Activated CD4-positive, alpha-beta memory T cell treated with anti-CD3 and anti-CD28 coated beads for 36 hours (primary cell): ENCODE data around the gene SDK1. TPM values are rescaled to one million over a fixed set of nuclear protein-coding genes. Genes with fewer than 3 reads are reported as not detected.

Source experiments
- CTCF ChIA-PET: fragments of 350-600 bp; sonication (Branson Sonifier 250); formaldehyde crosslinking; loops from one replicate; lab custom pipeline; 2021; ENCODE audit warnings: antibody characterized with exemption, inconsistent platforms; lab: Charles Lee
- POLR2A ChIA-PET: fragments of 350-600 bp; sonication (Branson Sonifier 250); formaldehyde crosslinking; loops from one replicate; lab custom pipeline; 2021; ENCODE audit warnings: antibody characterized with exemption; lab: Charles Lee
- DNase-seq: peaks from one replicate; pipeline ENCODE4 v3.0.0-alpha.2; 2020
- H3K27ac Mint-ChIP-seq: one replicate; pipeline ENCODE4 v1.8.0; 2021; ENCODE audit warnings: mixed read lengths
- H3K27me3 Mint-ChIP-seq: one replicate; pipeline ENCODE4 v1.8.0; 2021; ENCODE audit warnings: mixed read lengths
- H3K36me3 Mint-ChIP-seq: one replicate; pipeline ENCODE4 v1.8.0; 2021; ENCODE audit warnings: mixed read lengths
- H3K4me1 Mint-ChIP-seq: one replicate; pipeline ENCODE4 v1.8.0; 2021; ENCODE audit warnings: low read depth, mixed read lengths
- H3K4me3 Mint-ChIP-seq: one replicate; pipeline ENCODE4 v1.8.0; 2021; ENCODE audit warnings: mild to moderate bottlenecking, mixed read lengths
- H3K9me3 Mint-ChIP-seq: one replicate; pipeline ENCODE4 v1.8.0; 2021; ENCODE audit warnings: mixed read lengths
- intact Hi-C: fragments of 100-400 bp; cut with micrococcal nuclease; formaldehyde crosslinking; loops from one replicate; pipeline ENCODE4 v1.15.1; 2023
- total RNA-seq, 2 experiments: library from RNA; stranded (reverse); gene quantifications; one replicate each; pipeline ENCODE4 v1.2.3, GENCODE V29; 2021

Gene SDK1
- total RNA-seq, 2 experiments from 2014 or later, result 0.14 to 0.24 TPM

DNA sequence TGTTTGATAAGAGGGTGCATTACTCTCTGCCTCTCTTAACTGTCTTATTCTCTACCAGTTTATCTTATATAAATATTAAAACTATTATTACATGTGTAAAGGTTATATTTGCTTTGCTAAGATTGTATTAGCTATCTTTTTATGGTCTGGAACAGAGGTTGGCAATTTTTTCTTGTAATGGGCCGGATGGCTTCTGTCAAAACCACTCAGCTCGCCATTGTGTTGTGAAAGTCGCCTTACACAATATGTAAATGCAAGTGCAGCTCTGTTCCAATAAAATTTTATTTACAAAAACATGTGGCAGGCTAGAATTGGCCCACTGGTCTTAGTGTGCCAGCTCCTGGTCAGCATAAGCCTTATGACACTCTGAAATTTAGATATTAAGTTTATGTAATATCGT lies 185.8 kb downstream of the SDK1 start:
- intact Hi-C loops, result no loop called here
- POLR2A ChIA-PET, result no interaction called here

DNA sequence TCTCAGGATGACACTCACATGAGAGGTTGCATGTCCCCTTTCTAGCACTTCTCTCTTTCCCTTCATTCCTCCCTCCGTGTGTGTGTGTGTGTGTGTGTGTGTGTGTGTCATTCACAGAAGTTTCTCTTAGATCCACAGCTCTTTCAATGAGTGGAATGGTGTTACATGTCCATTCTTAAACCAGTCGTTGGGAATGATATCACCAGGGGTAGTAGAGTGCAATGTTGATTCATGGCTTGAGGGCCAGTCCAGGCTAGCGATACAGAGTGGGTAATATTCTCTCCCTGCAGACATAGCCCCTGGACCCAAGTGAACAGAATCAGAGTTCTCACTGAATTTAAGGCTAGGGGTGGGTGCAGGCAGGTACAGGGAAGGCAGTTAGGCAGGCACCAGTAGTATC lies 187.8 kb downstream of the SDK1 start:
- ChIA-PET POLR2A (no interaction called here), CTCF (no interaction called here)
- Mint-ChIP-seq H3K27me3 (no peaks in the 10 kb centered on the region), H3K27ac (no peak overlapping the region), H3K4me3 (no peak overlapping the region), H3K9me3 (no peaks in the 10 kb centered on the region), H3K36me3 (no peaks in the 10 kb centered on the region), H3K4me1 (peaks cover 7% of the 10 kb centered on the region)
- no peak for DNase-seq
- intact Hi-C loops, result no loop called here

More for the DNA sequence above, 185.8 kb downstream of the SDK1 start:
- H3K4me3 Mint-ChIP-seq, result no peak overlapping the region
- no peaks in the 10 kb centered on the region for H3K27me3 Mint-ChIP-seq
- no peaks in the 10 kb centered on the region for H3K36me3 Mint-ChIP-seq
- no peak overlapping the region for H3K27ac Mint-ChIP-seq
- H3K9me3 Mint-ChIP-seq, result no peaks in the 10 kb centered on the region
- H3K4me1 Mint-ChIP-seq, result no peaks in the 10 kb centered on the region
- CTCF ChIA-PET, result no interaction called here
- no peak for DNase-seq

- no peaks in the 10 kb centered on the region for H3K9me3 Mint-ChIP-seq
- no peak for DNase-seq
- no peaks in the 10 kb centered on the region for H3K27me3 Mint-ChIP-seq
- peaks cover 16% of the 10 kb centered on the region for H3K4me1 Mint-ChIP-seq
- no peaks in the 10 kb centered on the region for H3K36me3 Mint-ChIP-seq
- H3K4me3 Mint-ChIP-seq, result no peak overlapping the region
- ChIA-PET CTCF (no interaction called here), POLR2A (interaction anchor here (0.7 kb wide), 1 partner anchor 31 kb away, joined by 3 read pairs; no protein-coding TSS in a partner anchor)
- intact Hi-C loops, result no loop called here
- H3K27ac Mint-ChIP-seq, result no peak overlapping the region
These were observed 192.4 kb downstream of the SDK1 start for GRCh38 chr7:3493499-3493898.

- POLR2A ChIA-PET, result no interaction called here
- Mint-ChIP-seq H3K4me1 (peaks cover 16% of the 10 kb centered on the region), H3K4me3 (no peak overlapping the region), H3K9me3 (peaks cover 7% of the 10 kb centered on the region), H3K27ac (peak overlapping the region; percentile 21), H3K27me3 (no peaks in the 10 kb centered on the region), H3K36me3 (peaks cover under 1% of the 10 kb centered on the region)
- CTCF ChIA-PET, result no interaction called here
- DNase-seq, result peak; percentile 16
- intact Hi-C loops, result no loop called here
These were observed 193.9 kb downstream of the SDK1 start for GRCh38 chr7:3494947-3495346.

DNA sequence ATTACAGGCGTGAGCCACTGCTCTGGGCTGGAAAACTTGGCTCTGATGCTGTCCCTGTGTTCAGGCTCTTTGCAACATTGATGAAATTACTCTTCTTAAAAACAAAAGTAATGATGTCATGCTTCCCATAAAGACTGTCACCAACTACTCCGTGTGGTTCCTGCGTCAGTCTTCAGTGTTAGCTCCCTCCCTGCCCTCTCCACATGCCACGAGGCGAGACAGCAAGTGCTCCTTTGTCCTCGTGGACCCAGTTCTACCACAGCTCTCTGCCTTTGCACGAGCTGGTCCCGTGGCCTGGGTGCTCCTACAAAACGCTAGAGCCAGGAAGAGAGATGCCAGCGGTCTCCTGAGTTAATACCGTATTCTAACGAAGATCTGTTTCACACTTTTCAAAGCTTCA lies 194.5 kb downstream of the SDK1 start:
- H3K36me3 Mint-ChIP-seq, result peaks cover 4% of the 10 kb centered on the region
- H3K27me3 Mint-ChIP-seq, result no peaks in the 10 kb centered on the region
- H3K27ac Mint-ChIP-seq, result no peak overlapping the region
- peaks cover 12% of the 10 kb centered on the region for H3K9me3 Mint-ChIP-seq
- peaks cover 16% of the 10 kb centered on the region for H3K4me1 Mint-ChIP-seq
- CTCF ChIA-PET, result no interaction called here
- intact Hi-C loops, result no loop called here
- no peak overlapping the region for H3K4me3 Mint-ChIP-seq
- POLR2A ChIA-PET, result no interaction called here
- no peak for DNase-seq

- H3K27ac Mint-ChIP-seq, result no peak overlapping the region
- H3K4me1 Mint-ChIP-seq, result peaks cover 16% of the 10 kb centered on the region
- intact Hi-C loops, result no loop called here
- peaks cover 6% of the 10 kb centered on the region for H3K36me3 Mint-ChIP-seq
- peaks cover 16% of the 10 kb centered on the region for H3K9me3 Mint-ChIP-seq
- ChIA-PET CTCF (no interaction called here), POLR2A (no interaction called here)
- DNase-seq, result no peak
- H3K27me3 Mint-ChIP-seq, result no peaks in the 10 kb centered on the region
- H3K4me3 Mint-ChIP-seq, result no peak overlapping the region
These were observed 194.9 kb downstream of the SDK1 start for GRCh38 chr7:3495954-3496353.

GRCh38 chr7:3497796-3498195 lies 196.7 kb downstream of the SDK1 start:
- H3K27me3 Mint-ChIP-seq, result no peaks in the 10 kb centered on the region
- H3K36me3 Mint-ChIP-seq, result peaks cover 6% of the 10 kb centered on the region
- CTCF ChIA-PET, result no interaction called here
- no peak for DNase-seq
- intact Hi-C loops, result no loop called here
- H3K4me1 Mint-ChIP-seq, result peaks cover 16% of the 10 kb centered on the region
- POLR2A ChIA-PET, result no interaction called here
- peaks cover 22% of the 10 kb centered on the region for H3K9me3 Mint-ChIP-seq
- H3K4me3 Mint-ChIP-seq, result no peak overlapping the region
- no peak overlapping the region for H3K27ac Mint-ChIP-seq

- no peak for DNase-seq
- POLR2A ChIA-PET, result no interaction called here
- CTCF ChIA-PET, result no interaction called here
- intact Hi-C loops, result no loop called here
- Mint-ChIP-seq H3K27me3 (no peaks in the 10 kb centered on the region), H3K27ac (no peak overlapping the region), H3K4me1 (no peaks in the 10 kb centered on the region), H3K4me3 (no peak overlapping the region), H3K9me3 (peaks cover 29% of the 10 kb centered on the region), H3K36me3 (peaks cover 6% of the 10 kb centered on the region)
These were observed 200.6 kb downstream of the SDK1 start for GRCh38 chr7:3501671-3502070.

DNA sequence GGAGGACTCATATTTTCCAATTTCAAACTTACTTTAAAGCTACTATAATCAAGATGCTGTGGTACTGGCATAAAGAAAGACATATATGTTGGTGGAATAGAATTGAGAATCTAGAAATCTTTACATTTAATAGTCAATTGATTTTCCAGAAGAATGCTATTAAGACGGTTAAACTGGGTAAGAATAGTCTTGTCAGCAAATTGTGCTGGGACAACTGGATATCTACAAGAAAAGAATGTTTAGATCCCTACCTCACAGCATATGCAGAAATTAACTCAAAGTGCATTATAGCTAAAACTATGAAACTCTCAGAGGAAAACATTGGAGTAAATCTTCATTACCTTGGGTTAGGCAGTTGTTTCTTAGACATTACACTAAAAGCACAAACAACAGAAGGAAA lies 203.3 kb downstream of the SDK1 start:
- no peak for DNase-seq
- Mint-ChIP-seq H3K36me3 (peaks cover 7% of the 10 kb centered on the region), H3K27me3 (no peaks in the 10 kb centered on the region), H3K9me3 (peaks cover 41% of the 10 kb centered on the region), H3K27ac (no peak overlapping the region), H3K4me3 (no peak overlapping the region), H3K4me1 (no peaks in the 10 kb centered on the region)
- ChIA-PET POLR2A (no interaction called here), CTCF (no interaction called here)
- intact Hi-C loops, result no loop called here

DNA sequence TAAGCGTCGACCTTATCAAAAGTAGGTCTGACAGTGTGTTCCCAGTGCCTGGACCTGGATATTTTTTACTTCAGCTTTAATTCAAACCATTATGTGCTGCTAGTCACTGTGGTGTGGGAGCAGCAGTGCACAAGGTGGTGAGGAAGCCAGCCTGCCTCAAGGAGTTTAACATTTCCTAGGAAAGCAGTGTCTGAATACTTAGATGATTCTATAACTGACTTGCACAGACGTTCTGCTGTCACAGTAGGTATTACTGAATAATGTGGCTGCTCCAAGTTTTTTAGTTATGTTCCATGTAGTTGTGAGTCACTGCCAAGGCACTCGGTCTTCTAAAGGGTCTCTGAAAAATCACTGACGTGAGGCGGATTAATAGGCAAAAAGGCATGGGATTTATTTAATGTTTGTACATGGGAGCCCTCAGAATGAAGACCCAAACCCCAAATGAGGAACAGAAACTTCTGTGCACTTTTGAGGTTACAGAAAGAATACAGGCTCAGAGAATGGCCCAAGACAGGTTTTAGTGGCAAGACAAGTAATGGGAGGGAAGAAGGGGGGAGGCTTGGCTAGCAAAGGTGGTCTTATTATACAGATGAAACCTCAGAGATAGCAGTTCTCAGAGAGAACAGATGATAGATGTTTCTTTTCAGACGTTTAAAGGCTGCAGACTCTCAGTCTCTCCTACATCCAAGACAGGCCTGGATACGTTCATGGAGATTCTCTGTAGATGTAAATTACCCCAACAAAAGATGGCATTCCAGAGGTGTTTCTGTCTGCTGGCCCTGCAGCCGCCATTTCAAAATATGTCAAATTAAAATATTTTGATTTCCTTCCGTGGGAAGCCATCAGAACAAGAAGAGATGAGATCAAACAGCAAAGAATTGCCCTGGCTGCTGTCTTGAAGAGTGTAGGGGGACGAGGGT lies 209.3 kb downstream of the SDK1 start:
- CTCF ChIA-PET, result no interaction called here
- no peak for DNase-seq
- Mint-ChIP-seq H3K27me3 (peaks cover 8% of the 10 kb centered on the region), H3K36me3 (peaks cover 1% of the 10 kb centered on the region), H3K4me3 (no peak overlapping the region), H3K4me1 (no peaks in the 10 kb centered on the region), H3K9me3 (peaks cover 20% of the 10 kb centered on the region), H3K27ac (no peak overlapping the region)
- POLR2A ChIA-PET, result no interaction called here
- intact Hi-C loops, result no loop called here

DNA sequence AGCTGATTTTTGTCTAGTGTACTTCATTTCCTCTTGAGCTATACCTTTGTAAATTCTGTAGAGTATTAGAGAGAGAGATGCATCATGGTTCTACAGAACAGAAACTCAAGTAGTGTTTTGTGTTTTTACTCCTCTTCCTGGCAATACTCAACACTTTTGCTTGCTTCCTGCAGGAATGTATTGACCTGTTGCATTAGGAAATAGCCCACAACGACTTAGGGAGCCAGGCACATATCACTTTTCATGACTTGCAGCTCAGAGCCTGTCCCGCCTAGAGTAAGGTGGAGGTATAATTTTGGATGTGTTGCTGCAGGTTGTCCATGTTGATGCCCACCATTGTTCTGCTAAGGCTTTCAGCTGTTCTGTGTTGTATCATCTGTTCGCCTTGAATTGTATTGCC lies 216.3 kb downstream of the SDK1 start:
- Mint-ChIP-seq H3K36me3 (no peaks in the 10 kb centered on the region), H3K27me3 (peaks cover 4% of the 10 kb centered on the region), H3K4me3 (no peak overlapping the region), H3K27ac (no peak overlapping the region), H3K4me1 (no peaks in the 10 kb centered on the region), H3K9me3 (no peaks in the 10 kb centered on the region)
- no peak for DNase-seq
- CTCF ChIA-PET, result no interaction called here
- POLR2A ChIA-PET, result no interaction called here
- intact Hi-C loops, result no loop called here

DNA sequence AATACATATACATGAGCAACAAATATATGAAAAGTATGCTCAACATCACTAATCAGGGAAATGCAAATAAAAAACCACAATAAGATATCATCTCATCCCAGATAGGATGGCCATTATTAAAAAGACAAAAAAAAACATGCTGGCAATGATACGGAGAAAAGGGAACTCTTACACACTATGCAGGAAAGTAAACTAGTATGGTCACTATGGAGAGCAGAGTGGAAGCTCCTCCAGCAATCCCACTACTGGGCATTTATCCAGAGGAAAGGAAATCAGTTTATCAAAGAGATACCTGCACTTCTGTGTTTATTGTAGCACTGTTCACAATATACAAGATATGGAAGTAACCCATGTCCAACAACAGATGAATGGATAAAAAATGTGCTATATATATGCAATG lies 217.5 kb downstream of the SDK1 start:
- CTCF ChIA-PET, result no interaction called here
- no peaks in the 10 kb centered on the region for H3K4me1 Mint-ChIP-seq

DNA sequence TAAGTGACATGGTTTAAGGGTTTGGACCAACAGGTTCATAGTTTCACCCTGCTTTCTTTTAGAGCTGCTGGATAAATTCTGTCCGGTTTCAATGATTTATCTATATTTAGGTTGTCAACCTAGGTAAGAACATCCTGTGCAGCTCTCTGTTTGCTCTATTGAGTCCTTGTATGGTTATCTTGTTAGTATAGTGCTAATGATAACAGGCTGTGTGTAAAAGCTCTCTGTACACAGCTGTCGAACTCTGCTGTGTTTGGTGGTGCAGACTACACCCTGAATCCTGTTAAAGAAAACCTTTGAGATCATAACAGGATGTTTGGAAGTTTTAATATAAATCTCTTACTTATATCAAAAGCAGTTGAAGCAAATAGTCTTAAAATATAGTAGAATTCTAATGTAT lies 219.2 kb downstream of the SDK1 start:
- Mint-ChIP-seq H3K36me3 (no peaks in the 10 kb centered on the region), H3K4me3 (no peak overlapping the region)
- CTCF ChIA-PET, result no interaction called here

More for the DNA sequence above, 217.5 kb downstream of the SDK1 start:
- Mint-ChIP-seq H3K9me3 (no peaks in the 10 kb centered on the region), H3K27ac (no peak overlapping the region), H3K36me3 (no peaks in the 10 kb centered on the region), H3K4me3 (no peak overlapping the region), H3K27me3 (peaks cover 4% of the 10 kb centered on the region)
- POLR2A ChIA-PET, result interaction anchor here (0.6 kb wide), 1 partner anchor 37 kb away, joined by 4 read pairs; no protein-coding TSS in a partner anchor
- no peak for DNase-seq
- intact Hi-C loops, result no loop called here

More for the DNA sequence above, 219.2 kb downstream of the SDK1 start:
- Mint-ChIP-seq H3K9me3 (no peaks in the 10 kb centered on the region), H3K27ac (no peak overlapping the region), H3K4me1 (no peaks in the 10 kb centered on the region), H3K27me3 (peaks cover 1% of the 10 kb centered on the region)
- intact Hi-C loops, result no loop called here
- no peak for DNase-seq
- POLR2A ChIA-PET, result no interaction called here
